Activated gamma-delta T cell (primary cell): Measurements from ENCODE around the gene NANOGP8.
"Not testable (repeated sequence)": the region's sequence is repeated elsewhere in the genome, so short reads cannot be mapped to it uniquely, and the experiment has no call there.

ENCODE experiments used
- DNase-seq: peaks from one replicate; lab custom pipeline; 2025; lab: John Stamatoyannopoulos, UW

NANOGP8 gene

DNA sequence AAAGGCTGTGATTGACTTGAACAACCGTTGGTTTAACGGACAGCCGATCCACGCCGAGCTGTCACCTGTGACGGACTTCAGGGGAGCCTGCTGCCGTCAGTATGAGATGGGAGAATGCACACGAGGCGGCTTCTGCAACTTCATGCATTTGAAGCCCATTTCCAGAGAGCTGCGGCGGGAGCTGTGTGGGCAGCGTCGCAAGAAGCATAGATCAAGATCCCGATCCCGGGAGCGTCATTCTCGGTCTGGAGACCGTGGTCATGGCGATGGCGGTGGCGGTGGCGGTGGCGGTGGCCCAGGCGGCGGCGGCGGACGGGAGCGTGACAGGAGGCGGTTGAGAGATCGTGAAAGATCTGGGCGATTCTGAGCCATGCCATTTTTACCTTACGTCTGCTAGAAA is 7.8 kb upstream of the NANOGP8 start:
- no peak for DNase-seq

DNA sequence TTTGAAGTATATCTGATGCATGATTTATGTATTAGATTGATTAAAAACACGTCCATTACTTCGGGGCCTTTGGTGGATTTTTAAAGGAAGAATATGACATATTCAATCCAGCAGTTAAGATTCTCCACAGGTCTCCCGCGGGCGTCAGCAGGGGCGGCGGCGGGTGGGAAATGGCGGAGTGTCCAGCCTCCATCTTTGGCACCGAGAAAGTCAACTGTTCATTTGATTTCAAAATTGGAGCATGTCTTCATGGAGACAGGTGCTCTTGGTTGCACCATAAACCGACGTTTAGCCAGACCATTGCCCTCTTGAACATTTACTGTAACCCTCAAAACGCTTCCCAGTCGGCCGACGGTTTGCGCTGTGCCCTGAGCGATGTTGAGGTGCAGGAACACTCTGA is 7.2 kb upstream of the NANOGP8 start:
- DNase-seq, result no peak

DNA sequence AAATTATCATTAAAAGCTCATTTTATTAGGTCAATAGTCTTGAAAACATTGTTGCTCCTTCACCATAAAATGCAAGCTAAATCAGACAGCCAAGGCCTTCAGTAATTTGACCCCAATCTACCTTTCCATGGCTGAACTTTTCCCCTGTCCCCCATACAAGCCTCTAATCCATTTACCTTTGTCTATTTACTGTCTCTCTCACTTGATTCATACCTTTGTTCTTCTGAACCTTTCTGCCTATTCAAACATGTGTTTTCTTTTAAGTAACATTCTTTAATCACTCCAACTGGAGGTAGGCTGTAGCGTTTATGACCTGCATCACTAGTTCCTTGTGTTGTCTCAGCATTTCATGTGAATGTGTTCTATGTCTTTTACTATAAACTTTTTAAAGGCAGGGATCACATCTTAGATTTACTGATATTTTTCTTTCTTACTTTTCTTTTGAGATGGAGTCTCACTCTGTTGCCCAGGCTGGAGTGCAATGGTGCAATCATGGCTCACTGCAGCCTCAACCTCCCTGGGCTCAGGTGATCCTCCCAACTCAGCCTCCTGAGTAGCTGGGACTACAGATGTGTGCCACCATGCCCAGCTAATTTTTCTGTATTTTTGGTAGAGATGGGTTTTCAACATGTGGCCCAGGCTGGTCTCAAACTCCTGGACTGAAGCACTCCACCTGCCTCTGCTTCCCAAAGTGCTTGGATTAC is 5.2 kb upstream of the NANOGP8 start:
- no peak for DNase-seq

GRCh38 chr15:35089551-35089950 is 4.5 kb upstream of the NANOGP8 start:
- no peak for DNase-seq

DNA sequence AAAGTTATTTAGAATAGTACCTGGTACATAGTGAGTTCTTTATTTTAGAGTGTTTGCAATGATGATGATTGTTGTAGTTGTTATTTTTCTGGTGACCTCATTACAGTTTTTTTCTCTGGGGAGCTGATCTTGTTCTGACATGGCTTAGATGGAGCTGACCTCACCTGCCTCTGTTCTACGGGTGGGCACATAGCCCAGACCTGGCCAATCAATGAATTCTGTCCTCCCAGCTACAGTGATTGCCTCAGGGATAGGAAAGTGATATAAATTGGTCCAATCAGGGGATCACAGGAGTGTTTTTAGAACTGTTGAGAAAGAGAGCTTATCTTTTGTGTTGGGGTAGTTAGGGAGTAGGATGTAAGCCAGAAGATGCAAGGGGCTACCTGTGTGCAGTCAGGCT is 3.2 kb upstream of the NANOGP8 start:
- no peak for DNase-seq

GRCh38 chr15:35087759-35088158 is 2.7 kb upstream of the NANOGP8 start:
- DNase-seq, result no peak

DNA sequence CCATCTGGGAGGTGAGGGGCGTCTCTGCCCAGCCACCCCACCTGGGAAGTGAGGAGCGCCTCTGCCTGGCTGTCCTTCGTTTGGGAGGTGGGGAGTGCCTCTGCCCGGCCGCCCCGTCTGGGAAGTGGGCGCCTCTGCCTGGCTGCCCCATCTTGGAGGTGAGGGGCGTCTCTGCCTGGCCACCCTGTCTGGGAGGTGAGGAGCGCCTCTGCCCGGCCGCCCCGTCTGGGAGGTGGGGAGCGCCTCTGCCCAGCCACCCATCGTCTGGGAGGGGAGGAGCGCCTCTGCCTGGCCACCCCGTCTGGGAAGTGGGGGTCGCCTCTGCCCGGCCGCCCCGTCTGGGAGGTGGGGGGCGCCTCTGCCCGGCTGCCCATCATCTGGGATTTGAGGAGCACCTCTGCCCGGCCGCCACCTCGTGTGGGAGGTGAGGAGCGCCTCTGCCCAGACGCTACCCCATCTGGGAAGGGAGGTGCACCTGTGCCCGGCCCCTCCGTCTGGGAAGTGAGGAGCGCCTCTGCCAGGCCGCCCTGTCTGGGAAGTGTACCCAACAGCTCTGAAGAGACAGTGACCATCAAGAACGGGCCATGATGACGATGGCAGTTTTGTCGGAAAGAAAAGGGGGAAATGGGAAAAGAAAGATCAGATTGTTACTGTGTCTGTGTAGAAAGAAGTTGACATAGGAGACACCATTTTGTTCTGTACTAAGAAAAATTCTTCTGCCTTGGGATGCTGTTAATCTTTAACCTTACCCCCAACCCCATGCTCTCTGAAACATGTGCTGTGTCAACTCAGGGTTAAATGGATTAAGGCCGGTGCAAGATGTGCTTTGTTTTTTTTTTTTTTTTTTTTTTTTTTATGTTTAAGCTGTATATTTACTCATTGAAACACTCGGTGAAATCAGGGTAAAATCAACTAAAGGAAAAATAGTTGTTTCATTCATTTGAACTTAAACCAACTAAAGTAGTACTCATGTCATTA is 2.4 kb downstream of the NANOGP8 start:
- not testable (repeated sequence) for DNase-seq

DNA sequence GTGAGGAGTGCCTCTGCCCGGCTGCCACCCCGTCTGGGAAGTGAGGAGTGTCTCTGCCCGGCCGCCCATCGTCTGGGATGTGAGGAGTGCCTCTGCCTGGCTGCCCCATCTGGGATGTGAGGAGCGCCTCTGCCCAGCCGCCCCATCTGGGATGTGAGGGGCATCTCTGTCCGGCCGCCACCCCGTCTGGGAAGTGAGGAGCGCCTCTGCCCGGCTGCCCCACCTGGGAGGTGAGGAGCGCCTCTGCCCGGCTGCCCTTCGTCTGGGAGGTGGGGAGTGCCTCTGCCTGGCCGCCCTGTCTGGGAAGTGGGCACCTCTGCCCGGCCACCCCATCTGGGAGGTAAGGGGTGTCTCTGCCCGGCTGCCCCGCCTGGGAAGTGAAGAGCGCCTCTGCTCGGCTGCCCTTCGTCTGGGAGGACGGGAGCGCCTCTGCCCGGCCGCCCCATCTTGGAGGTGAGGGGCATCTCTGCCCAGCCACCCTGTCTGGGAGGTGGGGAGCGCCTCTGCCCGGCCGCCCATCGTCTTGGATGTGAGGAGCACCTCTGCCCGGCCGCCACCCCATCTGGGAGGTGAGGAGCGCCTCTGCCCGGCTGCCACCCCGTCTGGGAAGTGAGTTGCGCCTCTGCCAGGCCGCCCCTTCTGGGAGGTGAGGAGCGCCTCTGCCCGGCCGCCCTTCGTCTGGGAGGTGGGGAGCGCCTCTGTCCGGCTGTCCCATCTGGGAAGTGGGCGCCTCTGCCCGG is 3.3 kb downstream of the NANOGP8 start:
- not testable (repeated sequence) for DNase-seq

DNA sequence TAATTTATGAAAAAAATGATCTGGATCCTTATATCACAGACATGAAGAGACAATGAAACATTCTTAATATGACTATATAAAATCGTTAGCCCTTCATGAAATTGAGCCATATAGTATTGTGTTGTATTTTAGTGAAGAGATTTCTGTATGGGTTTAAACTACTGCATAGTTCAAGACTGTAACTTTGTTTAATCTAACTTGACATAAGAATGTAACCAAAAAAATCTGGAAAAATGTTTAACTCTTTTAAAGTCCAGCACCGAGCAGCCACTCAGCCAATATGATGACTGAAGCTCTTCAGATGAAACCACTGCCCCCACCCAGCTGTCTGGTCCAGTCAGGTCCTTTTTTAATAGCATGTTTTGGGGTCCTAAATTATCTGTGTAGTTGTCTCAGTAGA is 4.9 kb downstream of the NANOGP8 start:
- no peak for DNase-seq

GRCh38 chr15:35078221-35078915 is 6.7 kb downstream of the NANOGP8 start:
- no peak for DNase-seq

DNA sequence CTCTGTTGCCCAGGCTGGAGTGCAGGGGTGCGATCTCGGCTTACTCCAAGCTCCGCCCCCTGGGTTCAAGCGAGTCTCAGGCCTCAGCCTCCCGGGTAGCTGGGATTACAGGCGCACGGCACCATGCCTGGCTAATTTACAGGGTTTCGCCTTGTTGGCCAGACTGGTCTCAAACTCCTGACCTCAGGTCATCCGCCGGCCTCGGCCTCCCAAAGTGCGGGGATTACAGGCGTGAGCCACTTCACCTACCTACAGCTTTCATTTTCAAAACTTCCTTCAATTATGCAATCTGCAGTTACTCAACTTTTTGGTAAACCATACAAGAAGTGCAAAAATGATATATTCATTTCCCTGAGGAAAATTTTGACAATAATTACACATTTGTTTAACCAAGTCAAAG is 14.0 kb downstream of the NANOGP8 start:
- no peak for DNase-seq

GRCh38 chr15:35068846-35069475 is 16.1 kb downstream of the NANOGP8 start:
- DNase-seq, result no peak

DNA sequence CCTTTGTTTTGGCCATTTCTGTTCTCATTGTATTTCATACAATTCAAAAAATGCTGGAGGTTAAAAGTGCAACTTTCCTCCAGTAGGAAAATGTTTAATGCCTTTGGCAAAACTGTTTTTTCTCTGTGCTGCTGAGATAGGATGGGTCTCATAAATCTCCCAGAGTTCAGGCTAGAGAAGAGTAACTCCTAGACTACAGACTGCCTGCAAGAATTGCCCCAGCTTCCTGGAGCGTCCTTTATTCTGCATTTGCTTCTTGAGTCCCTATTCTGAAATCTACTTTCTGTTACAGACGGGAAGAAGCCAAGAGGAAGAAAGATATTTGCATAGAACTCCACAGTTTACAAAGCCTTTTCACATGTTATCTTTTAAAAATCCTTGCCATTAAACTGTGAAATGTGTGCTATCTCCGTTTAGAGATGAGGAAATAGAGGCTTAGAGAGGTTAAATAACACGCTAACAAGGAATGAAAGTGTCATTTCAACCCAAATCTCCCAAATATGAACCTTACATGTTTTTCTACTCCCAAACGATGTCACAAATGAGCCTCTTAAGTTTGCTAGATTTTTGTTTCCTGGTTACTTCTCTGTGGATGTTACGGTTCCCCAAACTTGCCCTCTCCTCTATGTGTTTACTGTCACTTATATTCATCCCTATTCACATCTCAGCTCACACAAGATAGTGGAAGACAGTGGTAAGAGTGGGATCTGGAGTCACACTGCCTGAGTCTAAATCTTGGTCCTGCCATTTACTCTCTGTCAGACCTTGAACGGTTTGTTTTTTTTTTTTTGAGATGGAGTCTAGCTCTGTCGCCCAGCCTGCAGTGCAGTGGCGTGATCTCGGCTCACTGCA is 17.4 kb downstream of the NANOGP8 start:
- DNase-seq, result no peak

DNA sequence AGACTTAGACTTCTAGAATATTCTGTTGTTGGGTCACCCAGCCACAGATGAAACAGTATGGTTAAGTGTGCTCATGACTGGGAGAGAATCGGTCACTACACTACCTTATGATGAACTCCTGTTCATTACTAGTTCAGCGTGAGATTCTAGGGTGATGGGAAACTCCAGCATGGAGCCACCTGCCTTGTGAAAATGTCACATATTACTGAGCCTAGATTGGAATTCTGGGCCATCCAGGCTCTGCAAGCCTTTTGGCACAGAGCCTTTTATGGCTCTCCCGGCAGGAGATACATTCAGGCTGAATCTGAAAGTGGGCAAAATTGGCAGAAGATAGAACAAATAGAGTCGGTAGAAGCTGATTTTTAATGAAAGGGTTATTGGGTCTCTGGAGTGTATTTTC is 19.0 kb downstream of the NANOGP8 start:
- no peak for DNase-seq

DNA sequence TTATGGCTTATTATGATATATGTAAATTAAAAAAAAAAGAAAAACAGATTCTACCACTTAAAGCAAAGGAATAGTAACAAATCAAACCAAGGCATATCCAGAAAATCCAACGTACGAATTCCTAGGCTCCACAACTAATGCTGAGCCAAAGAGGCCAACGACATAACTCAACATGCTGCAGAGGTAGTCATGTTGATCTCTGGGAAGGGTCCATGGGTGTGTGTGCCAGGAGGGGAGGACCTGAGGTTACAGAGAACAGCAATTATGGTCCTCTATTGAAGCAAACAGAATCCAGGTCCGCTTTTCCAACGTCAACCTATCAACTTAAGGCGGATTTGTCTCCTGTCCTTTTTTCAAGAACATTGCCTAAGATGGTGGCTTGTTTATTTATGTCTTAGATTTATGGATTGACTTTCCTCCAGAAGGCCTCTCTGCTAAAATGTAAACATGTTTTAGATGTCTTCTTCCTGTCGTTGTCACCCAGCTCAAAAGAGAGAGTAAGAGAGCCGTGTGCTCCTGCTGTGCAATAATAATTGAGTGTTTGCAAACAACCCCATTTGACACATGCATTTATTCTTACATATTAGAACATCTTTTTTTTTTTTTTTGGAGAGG is 20.4 kb downstream of the NANOGP8 start:
- no peak for DNase-seq

DNA sequence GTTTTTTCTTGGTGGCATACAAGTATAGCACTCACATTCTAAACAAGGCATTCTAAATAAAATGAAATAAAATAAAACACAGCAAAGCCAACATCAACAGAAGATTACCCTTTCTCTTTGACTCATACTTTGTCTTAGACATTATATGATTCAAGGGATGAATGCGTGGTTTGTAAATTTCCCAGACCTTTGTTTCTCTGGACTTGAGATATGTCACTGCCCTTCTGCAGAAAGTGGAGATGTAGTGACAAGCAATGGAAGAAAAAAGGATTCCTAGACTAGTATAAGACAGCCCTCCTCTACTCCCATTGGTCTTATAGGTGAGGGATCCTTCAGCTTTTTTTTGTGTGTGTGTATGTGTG is 22.4 kb downstream of the NANOGP8 start:
- DNase-seq, result no peak

GRCh38 chr15:35061825-35062737 is 23.0 kb downstream of the NANOGP8 start:
- no peak for DNase-seq

GRCh38 chr15:35061161-35061824 is 23.8 kb downstream of the NANOGP8 start:
- no peak for DNase-seq
